ENCODE data around the gene GLP2R. TPM values are rescaled to one million over a fixed set of nuclear protein-coding genes. Genes with fewer than 3 reads are reported as not detected.

GLP2R gene
- total and polyA plus RNA-seq, 9 donors: 0.18 to 3.4 (median 0.57) TPM

- Histone ChIP-seq H3K27ac (no peak overlapping the region), H3K27me3 (no peaks in the 10 kb centered on the region), H3K36me3 (no peaks in the 10 kb centered on the region), H3K4me3 (no peak overlapping the region), H3K4me1 (ENCODE audit: insufficient read depth) (no peaks in the 10 kb centered on the region), H3K9me3 (no peaks in the 10 kb centered on the region)
- intact Hi-C loops (cut with DNase I): no loop called here
- no peak for DNase-seq
- TF ChIP-seq CTCF (IDR thresholded peaks at IDR 0.05): no peak
- no peak for TF ChIP-seq POLR2A (IDR thresholded peaks at IDR 0.05)
- TF ChIP-seq EP300 (IDR thresholded peaks at IDR 0.05): no peak
- 83 to 92% (median 83%) methylated on average over 7 of the region's 7 CpGs for WGBS, 3 donors
Observed at GRCh38 chr17:9907131-9907530, 81.4 kb downstream of the GLP2R start.

- Histone ChIP-seq H3K4me1 (ENCODE audit: insufficient read depth) (no peaks in the 10 kb centered on the region), H3K9me3 (no peaks in the 10 kb centered on the region), H3K36me3 (no peaks in the 10 kb centered on the region), H3K4me3 (no peak overlapping the region), H3K27me3 (no peaks in the 10 kb centered on the region), H3K27ac (no peak overlapping the region)
- intact Hi-C loops (cut with DNase I): no loop called here
- DNase-seq: no peak
- no peak for TF ChIP-seq POLR2A (IDR thresholded peaks at IDR 0.05)
- no peak for TF ChIP-seq CTCF (IDR thresholded peaks at IDR 0.05)
- TF ChIP-seq EP300 (IDR thresholded peaks at IDR 0.05): no peak
- WGBS, 3 donors: 44 to 53% (median 51%) methylated on average over 10 to 12 of the region's 12 CpGs
Observed at GRCh38 chr17:9907883-9908648, 82.3 kb downstream of the GLP2R start.

GRCh38 chr17:9908649-9909042, 82.9 kb downstream of the GLP2R start:
- Histone ChIP-seq H3K9me3 (no peaks in the 10 kb centered on the region), H3K27me3 (no peaks in the 10 kb centered on the region), H3K36me3 (no peaks in the 10 kb centered on the region), H3K4me1 (ENCODE audit: insufficient read depth) (no peaks in the 10 kb centered on the region), H3K4me3 (no peak overlapping the region), H3K27ac (no peak overlapping the region)
- 53 to 54% (median 54%) methylated on average over 7 of the region's 7 CpGs for WGBS, 3 donors
- TF ChIP-seq POLR2A (IDR thresholded peaks at IDR 0.05) (no peak), EP300 (IDR thresholded peaks at IDR 0.05) (no peak), CTCF (IDR thresholded peaks at IDR 0.05) (no peak)
- no peak for DNase-seq
- intact Hi-C loops (cut with DNase I): no loop called here

- intact Hi-C loops (cut with DNase I): loop anchor here in 1 of 4 donors (10.0 kb wide), 1 partner anchor 704 kb away; no protein-coding TSS in a partner anchor
- H3K27ac ChIP-seq: no peak overlapping the region
- DNase-seq: no peak
Observed at GRCh38 chr17:9911089-9911488, 85.4 kb downstream of the GLP2R start.

More at GRCh38 chr17:9911089-9911488, 85.4 kb downstream of the GLP2R start:
- H3K9me3 ChIP-seq: no peaks in the 10 kb centered on the region
- TF ChIP-seq CTCF (IDR thresholded peaks at IDR 0.05): no peak
- no peak for TF ChIP-seq POLR2A (IDR thresholded peaks at IDR 0.05)
- TF ChIP-seq EP300 (IDR thresholded peaks at IDR 0.05): no peak
- no peak overlapping the region for H3K4me3 ChIP-seq
- no peaks in the 10 kb centered on the region for H3K27me3 ChIP-seq
- WGBS, 3 donors: 79 to 84% (median 82%) methylated on average over 12 of the region's 12 CpGs
- H3K4me1 ChIP-seq (ENCODE audit: insufficient read depth): no peaks in the 10 kb centered on the region
- H3K36me3 ChIP-seq: no peaks in the 10 kb centered on the region
